BE2C (cell line): Measurements from ENCODE around the gene LBHD2.
"Not testable (repeated sequence)": the region's sequence is repeated elsewhere in the genome, so short reads cannot be mapped to it uniquely, and the experiment has no call there.

Experiments used
- DNase-seq: peaks from one replicate; pipeline ENCODE4 v3.0.0-alpha.2; 2020
- H3K27me3 ChIP-seq: fragments of 250-450 bp; sonication (Bioruptor Pico); 2 replicates; pipeline ENCODE4 v1.5.1; 2020; ENCODE audit warnings: mild to moderate bottlenecking
- H3K36me3 ChIP-seq: fragments of 250-450 bp; sonication (Bioruptor Pico); 2 replicates; pipeline ENCODE4 v1.5.1; 2020; ENCODE audit warnings: mild to moderate bottlenecking
- H3K4me1 ChIP-seq: fragments of 250-450 bp; sonication (Bioruptor Pico); 2 replicates; pipeline ENCODE4 v1.5.1; 2020
- H3K4me3 ChIP-seq: 2 replicates; pipeline ENCODE4 v1.5.1; 2011; ENCODE audit warnings: low read depth, low read length
- H3K9me3 ChIP-seq: fragments of 250-450 bp; sonication (Bioruptor Pico); 2 replicates; pipeline ENCODE4 v1.5.1; 2020
- CTCF ChIP-seq: IDR thresholded peaks from 2 replicates; pipeline ENCODE4 v1.5.1; 2012; ENCODE audit warnings: mild to moderate bottlenecking, low read depth, low read length

Gene LBHD2

GRCh38 chr14:103113774-103114173 is 29.8 kb downstream of the LBHD2 start:
- no peak for TF ChIP-seq CTCF
- DNase-seq, result no peak
- Histone ChIP-seq H3K27me3 (no peaks in the 10 kb centered on the region), H3K9me3 (no peaks in the 10 kb centered on the region), H3K4me1 (peaks cover 3% of the 10 kb centered on the region), H3K4me3 (no peak overlapping the region), H3K36me3 (no peaks in the 10 kb centered on the region)

GRCh38 chr14:103115086-103115679 is 31.2 kb downstream of the LBHD2 start:
- not testable (repeated sequence) for H3K4me1 ChIP-seq, H3K27me3 ChIP-seq, DNase-seq

GRCh38 chr14:103115845-103116572 is 32.0 kb downstream of the LBHD2 start:
- H3K4me1 ChIP-seq, result peaks cover 8% of the 10 kb centered on the region
- TF ChIP-seq CTCF, result no peak
- no peaks in the 10 kb centered on the region for H3K36me3 ChIP-seq

More at GRCh38 chr14:103115086-103115679, 31.2 kb downstream of the LBHD2 start:
- H3K9me3 ChIP-seq, H3K36me3 ChIP-seq, H3K4me3 ChIP-seq: not testable (repeated sequence)

GRCh38 chr14:103116636-103117035 is 32.6 kb downstream of the LBHD2 start:
- H3K4me3 ChIP-seq, result no peak overlapping the region
- peaks cover 14% of the 10 kb centered on the region for H3K4me1 ChIP-seq
- no peak for TF ChIP-seq CTCF
- no peak for DNase-seq
- no peaks in the 10 kb centered on the region for H3K36me3 ChIP-seq
- no peaks in the 10 kb centered on the region for H3K9me3 ChIP-seq
- no peaks in the 10 kb centered on the region for H3K27me3 ChIP-seq

More at GRCh38 chr14:103115845-103116572, 32.0 kb downstream of the LBHD2 start:
- no peak overlapping the region for H3K4me3 ChIP-seq
- H3K9me3 ChIP-seq, result no peaks in the 10 kb centered on the region
- no peaks in the 10 kb centered on the region for H3K27me3 ChIP-seq
- no peak for DNase-seq

- not testable (repeated sequence) for H3K27me3 ChIP-seq, H3K36me3 ChIP-seq, DNase-seq, H3K9me3 ChIP-seq, H3K4me3 ChIP-seq
- peaks cover 15% of the 10 kb centered on the region for H3K4me1 ChIP-seq
Observed at GRCh38 chr14:103117499-103117898, 33.5 kb downstream of the LBHD2 start.

GRCh38 chr14:103118018-103118662 is 34.1 kb downstream of the LBHD2 start:
- peaks cover 20% of the 10 kb centered on the region for H3K4me1 ChIP-seq

More at GRCh38 chr14:103118018-103118662, 34.1 kb downstream of the LBHD2 start:
- no peak for TF ChIP-seq CTCF
- Histone ChIP-seq H3K27me3 (no peaks in the 10 kb centered on the region), H3K36me3 (no peaks in the 10 kb centered on the region), H3K4me3 (no peak overlapping the region), H3K9me3 (no peaks in the 10 kb centered on the region)
- DNase-seq, result no peak
